A673 (cell line): ENCODE results near the gene ARID3A.

Experiments used
- EZH2 ChIP-seq: fragments of 200-600 bp; sonication (generic); IDR thresholded peaks from 2 replicates; pipeline ENCODE4 v1.6.1; 2017; ENCODE audit warnings: borderline replicate concordance, low read depth, mild to moderate bottlenecking, mixed read lengths, antibody characterized with exemption, low read length; ENCODE audit not compliant: poor library complexity, severe bottlenecking
- TF ChIP-seq, protein P1 (sequence below): fragments of 300-800, 200-600 bp; sonication (generic); conservative IDR thresholded peaks from 2 replicates; pipeline ENCODE4 v1.5.1; 2017; ENCODE audit warnings: low read depth, mild to moderate bottlenecking, antibody characterized with exemption, low read length, moderate library complexity, mixed read lengths

DNA sequence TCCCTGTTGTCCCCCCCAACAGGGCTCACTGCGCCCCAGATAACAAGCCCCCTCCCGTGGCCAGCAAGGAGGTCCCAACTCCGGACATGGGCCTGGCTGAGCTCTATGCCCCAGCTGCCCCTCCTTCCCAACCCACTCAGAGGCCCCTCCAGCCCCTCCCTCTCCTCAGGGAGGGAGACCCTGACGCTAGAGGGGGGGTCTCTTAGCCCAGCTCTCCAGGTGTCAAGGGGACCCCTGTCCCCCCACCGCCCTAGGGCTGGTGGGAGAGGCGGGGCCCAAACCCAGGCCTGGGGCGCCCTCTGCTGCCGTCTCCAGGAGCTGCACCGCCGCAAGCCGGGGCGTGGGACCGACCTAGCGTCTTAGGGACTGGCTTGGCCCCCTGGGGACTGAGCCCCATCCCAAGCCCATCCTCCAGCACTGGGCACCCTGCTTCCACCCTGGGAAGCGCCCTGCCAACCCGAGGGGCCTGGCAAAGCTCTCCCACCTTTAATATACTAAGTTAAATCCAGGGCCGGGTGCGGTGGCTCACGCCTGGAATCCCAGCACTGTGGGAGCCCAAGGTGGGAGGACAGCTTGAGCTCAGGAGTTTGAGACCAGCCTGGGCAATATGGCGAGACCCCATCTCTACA lies 75.8 kb downstream of the ARID3A start:
- TF ChIP-seq, protein P1, sequence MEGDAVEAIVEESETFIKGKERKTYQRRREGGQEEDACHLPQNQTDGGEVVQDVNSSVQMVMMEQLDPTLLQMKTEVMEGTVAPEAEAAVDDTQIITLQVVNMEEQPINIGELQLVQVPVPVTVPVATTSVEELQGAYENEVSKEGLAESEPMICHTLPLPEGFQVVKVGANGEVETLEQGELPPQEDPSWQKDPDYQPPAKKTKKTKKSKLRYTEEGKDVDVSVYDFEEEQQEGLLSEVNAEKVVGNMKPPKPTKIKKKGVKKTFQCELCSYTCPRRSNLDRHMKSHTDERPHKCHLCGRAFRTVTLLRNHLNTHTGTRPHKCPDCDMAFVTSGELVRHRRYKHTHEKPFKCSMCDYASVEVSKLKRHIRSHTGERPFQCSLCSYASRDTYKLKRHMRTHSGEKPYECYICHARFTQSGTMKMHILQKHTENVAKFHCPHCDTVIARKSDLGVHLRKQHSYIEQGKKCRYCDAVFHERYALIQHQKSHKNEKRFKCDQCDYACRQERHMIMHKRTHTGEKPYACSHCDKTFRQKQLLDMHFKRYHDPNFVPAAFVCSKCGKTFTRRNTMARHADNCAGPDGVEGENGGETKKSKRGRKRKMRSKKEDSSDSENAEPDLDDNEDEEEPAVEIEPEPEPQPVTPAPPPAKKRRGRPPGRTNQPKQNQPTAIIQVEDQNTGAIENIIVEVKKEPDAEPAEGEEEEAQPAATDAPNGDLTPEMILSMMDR, result peak; percentile 92
- no peak for TF ChIP-seq EZH2
